HG03457 (cell line): ENCODE measurements around the gene CACNB2.
A peak's percentile ranks its signal among the peaks of the same experiment; 100 is the strongest.

ENCODE experiments used
- ATAC-seq: cut with Tn5 transposase; IDR thresholded peaks from one replicate; pipeline ENCODE4 v1.9.1; 2021; ENCODE audit warnings: moderate number of reproducible peaks; ENCODE audit not compliant: unreplicated experiment

CACNB2 gene

GRCh38 chr10:18381679-18382078 is 241.5 kb downstream of the CACNB2 start:
- no peak for ATAC-seq

GRCh38 chr10:18397906-18398305 is 257.7 kb downstream of the CACNB2 start:
- no peak for ATAC-seq

GRCh38 chr10:18399158-18399557 is 258.9 kb downstream of the CACNB2 start:
- peak; percentile 83 for ATAC-seq

GRCh38 chr10:18400201-18400905 is 260.1 kb downstream of the CACNB2 start:
- ATAC-seq = no peak

- ATAC-seq = no peak
These were observed 260.7 kb downstream of the CACNB2 start for GRCh38 chr10:18400906-18401245.

GRCh38 chr10:18401416-18402195 is 261.4 kb downstream of the CACNB2 start:
- ATAC-seq = no peak

- no peak for ATAC-seq
These were observed 262.6 kb downstream of the CACNB2 start for GRCh38 chr10:18402853-18403252.

GRCh38 chr10:18404530-18404929 is 264.3 kb downstream of the CACNB2 start:
- ATAC-seq = no peak

GRCh38 chr10:18406136-18406535 is 265.9 kb downstream of the CACNB2 start:
- no peak for ATAC-seq

- no peak for ATAC-seq
These were observed 269.6 kb downstream of the CACNB2 start for GRCh38 chr10:18409599-18410397.

- no peak for ATAC-seq
These were observed 273.8 kb downstream of the CACNB2 start for GRCh38 chr10:18414061-18414460.

- ATAC-seq = no peak
These were observed 277.8 kb downstream of the CACNB2 start for GRCh38 chr10:18417950-18418527.

- no peak for ATAC-seq
These were observed 278.5 kb downstream of the CACNB2 start for GRCh38 chr10:18418541-18419215.

- no peak for ATAC-seq
These were observed 279.7 kb downstream of the CACNB2 start for GRCh38 chr10:18419945-18420344.

- no peak for ATAC-seq
These were observed 281.6 kb downstream of the CACNB2 start for GRCh38 chr10:18421726-18422293.

- no peak for ATAC-seq
These were observed 282.9 kb downstream of the CACNB2 start for GRCh38 chr10:18423058-18423637.

- no peak for ATAC-seq
These were observed 284.0 kb downstream of the CACNB2 start for GRCh38 chr10:18424200-18424599.

GRCh38 chr10:18429335-18429734 is 289.1 kb downstream of the CACNB2 start:
- ATAC-seq = no peak

- no peak for ATAC-seq
These were observed 296.7 kb downstream of the CACNB2 start for GRCh38 chr10:18436902-18437301.

GRCh38 chr10:18437486-18437885 is 297.3 kb downstream of the CACNB2 start:
- ATAC-seq = no peak
